HG03139 (cell line): ENCODE measurements around the gene PCGF5.
"Not testable (repeated sequence)": the region's sequence is repeated elsewhere in the genome, so short reads cannot be mapped to it uniquely, and the experiment has no call there.

Experiments used
- ATAC-seq: cut with Tn5 transposase; IDR thresholded peaks from one replicate; pipeline ENCODE4 v1.9.1; 2021; ENCODE audit not compliant: unreplicated experiment

PCGF5 gene

DNA sequence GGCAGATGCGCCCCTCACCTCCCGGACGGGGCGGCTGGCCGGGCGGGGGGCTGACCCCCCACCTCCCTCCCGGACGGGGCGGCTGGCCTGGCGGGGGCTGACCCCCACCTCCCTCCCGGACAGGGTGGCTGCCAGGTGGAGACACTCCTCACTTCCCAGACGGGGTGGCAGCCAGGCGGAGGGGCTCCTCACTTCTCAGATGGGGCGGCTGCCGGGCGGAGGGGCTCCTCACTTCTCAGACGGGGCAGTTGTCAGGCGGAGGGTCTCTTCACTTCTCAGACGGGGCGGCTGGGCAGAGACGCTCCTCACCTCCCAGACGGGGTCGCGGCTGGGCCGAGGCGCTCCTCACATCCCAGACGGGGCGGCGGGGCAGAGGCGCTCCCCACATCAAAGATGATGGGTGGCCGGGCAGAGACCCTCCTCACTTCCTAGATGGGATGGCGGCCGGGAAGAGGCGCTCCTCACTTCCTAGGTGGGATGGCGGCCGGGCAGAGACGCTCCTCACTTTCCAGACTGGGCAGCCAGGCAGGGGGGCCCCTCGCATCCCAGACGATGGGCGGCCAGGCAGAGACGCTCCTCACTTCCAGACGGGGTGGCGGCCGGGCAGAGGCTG, 102.9 kb downstream of the PCGF5 start:
- ATAC-seq: not testable (repeated sequence)

DNA sequence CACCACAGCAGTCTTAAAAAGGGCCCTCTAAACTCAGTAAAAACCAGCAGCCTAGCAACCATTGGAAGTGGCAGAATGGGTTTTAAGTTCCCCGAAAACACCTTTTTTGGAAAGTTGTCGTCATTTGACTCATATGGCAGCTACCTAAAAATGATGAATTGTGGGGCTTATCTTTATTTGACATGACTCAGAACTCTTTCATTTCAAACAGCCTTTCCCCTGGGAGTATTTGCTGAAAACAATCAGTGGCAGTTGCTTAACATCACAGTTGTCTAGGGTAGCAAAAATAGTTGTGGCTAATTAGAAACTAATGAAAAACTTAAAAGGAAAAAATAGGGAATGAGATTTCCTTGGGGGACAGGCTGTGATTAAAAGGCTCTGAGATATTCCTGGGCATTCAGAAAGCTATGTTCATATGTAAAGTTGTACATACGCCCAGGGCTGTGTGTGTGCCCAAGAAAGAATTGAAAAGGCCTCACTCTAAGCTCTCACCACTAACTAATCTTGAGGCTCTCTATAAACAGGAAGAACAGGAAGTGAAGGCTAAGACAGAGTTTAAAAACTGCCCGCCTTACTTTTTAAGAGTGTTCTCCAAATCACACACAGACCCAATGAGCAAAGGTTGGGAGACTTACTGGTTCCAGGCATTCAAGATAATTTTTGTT, 108.0 kb downstream of the PCGF5 start:
- ATAC-seq: no peak
